ENCODE results near the gene FARP1.

DNA sequence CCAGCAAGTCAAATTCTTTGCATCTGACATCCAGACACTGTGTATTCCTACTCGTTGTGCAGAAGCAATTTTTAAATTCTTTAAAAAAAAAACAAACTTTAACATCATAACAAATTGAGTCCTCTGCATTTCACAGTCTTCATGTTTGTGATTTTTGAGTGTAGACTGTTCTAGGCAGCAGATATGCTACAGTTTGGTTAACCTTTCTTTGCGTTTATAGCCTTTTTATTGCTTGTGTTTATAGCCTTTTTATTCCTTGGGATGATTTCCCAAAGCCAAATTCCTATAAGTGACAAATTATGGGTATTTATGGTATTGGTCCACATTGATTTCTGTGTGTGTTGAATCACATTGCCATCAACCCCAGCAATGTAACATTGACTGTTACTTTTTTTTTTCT, 49.1 kb downstream of the FARP1 start:
- TF ChIP-seq ZBTB7A (IDR thresholded peaks at IDR 0.05; ENCODE audit: low read depth) (no peak), EP300 (IDR thresholded peaks at IDR 0.05; ENCODE audit: borderline replicate concordance) (no peak), MAX (IDR thresholded peaks at IDR 0.05) (no peak), RAD21 (IDR thresholded peaks at IDR 0.05; ENCODE audit: low read depth) (no peak), TEAD4 (IDR thresholded peaks at IDR 0.05) (no peak)
